HepG2 (cell line): ENCODE results near the gene GLIPR1L2. TPM values are rescaled to one million over a fixed set of nuclear protein-coding genes. Genes with fewer than 3 reads are reported as not detected.

Experiments
- ATAC-seq: fragments of 200-7000 bp; cut with Tn5 transposase; 3 replicates; pipeline ENCODE4 v1.9.1; 2020; ENCODE audit warnings: mild to moderate bottlenecking, moderate library complexity
- BruUV-seq: library from RNA; stranded (reverse); fragments of 400-500 nt; replicated peaks from 2 replicates; lab custom pipeline; 2021; lab: Mats Ljungman, UMichigan
- CTCF ChIA-PET: fragments of 300-600 bp; formaldehyde crosslinking; extraction: SDS; loops from one replicate; lab custom pipeline; 2021; ENCODE audit warnings: low total read pairs, inconsistent platforms, low intra/inter-chr PET ratio; lab: Yijun Ruan, JAX
- POLR2A ChIA-PET: fragments of 350-600 bp; sonication (Branson Sonifier 250); formaldehyde crosslinking; loops from one replicate; lab custom pipeline; 2020; ENCODE audit warnings: antibody characterized with exemption, inconsistent platforms; lab: Yijun Ruan, JAX
- DNase-seq: peaks from one replicate; pipeline ENCODE4 v3.0.0-alpha.2; 2015; ENCODE audit warnings: low spot score
- FAIRE-seq: peaks from 3 replicates; lab custom pipeline; 2011; peaks lifted over from hg19 to GRCh38; lab: Jason Lieb, UNC
- H2AFZ ChIP-seq: one replicate; pipeline ENCODE4 v1.6.1; 2011; ENCODE audit warnings: low read length, inconsistent platforms
- H3K27ac ChIP-seq: fragments of 300-600 bp; 3 replicates; pipeline ENCODE4 v1.8.0; 2011; ENCODE audit warnings: mixed run types, mild to moderate bottlenecking, mixed read lengths, low read length, inconsistent platforms; ENCODE audit not compliant: insufficient read depth; ENCODE audit errors: extremely low read length
- H3K27me3 ChIP-seq, 2 experiments: fragments of 200-600 bp in 1 of 2; 2 replicates in 1 of 2; 3 replicates in 1 of 2; pipeline versions ENCODE4 v1.6.0 to v1.8.0; 2011; ENCODE audit warnings: low read length in 2 of 2, mild to moderate bottlenecking in 2 of 2, moderate library complexity in 2 of 2, inconsistent platforms in 1 of 2; ENCODE audit not compliant: insufficient read depth in 2 of 2, control insufficient read depth in 1 of 2
- H3K36me3 ChIP-seq, 2 experiments: fragments of 200-600 bp in 1 of 2; replicated peaks in 1 of 2; 2 replicates in 1 of 2; 3 replicates in 1 of 2; pipeline versions ENCODE4 v1.5.1 to v1.8.0; 2011; ENCODE audit warnings: low read length in 2 of 2, inconsistent platforms in 1 of 2; ENCODE audit not compliant: insufficient read depth in 2 of 2, control insufficient read depth in 1 of 2
- H3K4me1 ChIP-seq: 2 replicates; pipeline ENCODE4 v1.5.1; 2012; ENCODE audit warnings: low read length, inconsistent platforms; ENCODE audit not compliant: insufficient read depth
- H3K4me2 ChIP-seq: 2 replicates; pipeline ENCODE4 v1.6.0; 2011; ENCODE audit warnings: low read depth, low read length, inconsistent platforms
- H3K4me3 ChIP-seq, 3 experiments: fragments of 200-600 bp in 1 of 3; sonication (generic), shearing (Covaris generic) in 1 of 3; replicated peaks in 1 of 3; 2 replicates each; pipeline ENCODE4 v1.5.1; 2011 to 2016; ENCODE audit warnings: low read length in 3 of 3, inconsistent platforms in 2 of 3, low read depth in 2 of 3, mild to moderate bottlenecking in 2 of 3, control low read depth in 1 of 3, mixed read lengths in 1 of 3; ENCODE audit not compliant: insufficient read depth in 1 of 3
- H3K79me2 ChIP-seq: one replicate; pipeline ENCODE4 v1.6.1; 2011; ENCODE audit warnings: low read length, inconsistent platforms; ENCODE audit not compliant: insufficient read depth
- H3K9ac ChIP-seq: 2 replicates; pipeline ENCODE4 v1.6.0; 2011; ENCODE audit warnings: mild to moderate bottlenecking, low read depth, low read length, inconsistent platforms; ENCODE audit not compliant: insufficient read depth
- H3K9me3 ChIP-seq: 2 replicates; pipeline ENCODE4 v1.5.1; 2012; ENCODE audit warnings: mild to moderate bottlenecking, low read length
- H4K20me1 ChIP-seq: 2 replicates; pipeline ENCODE4 v1.6.0; 2011; ENCODE audit warnings: inconsistent platforms, mild to moderate bottlenecking, low read length, moderate library complexity; ENCODE audit not compliant: insufficient read depth
- ARNT2 ChIP-seq: sonication (generic); formaldehyde crosslinking; IDR thresholded peaks from 2 replicates; pipeline ENCODE4 v1.8.0; 2022; ENCODE audit warnings: mild to moderate bottlenecking, low read depth, missing genetic modification reagents, moderate library complexity
- GATAD2A ChIP-seq: IDR thresholded peaks from 2 replicates; pipeline ENCODE4 v1.6.1; 2016
- NFAT5 ChIP-seq: sonication (generic); formaldehyde crosslinking; IDR thresholded peaks from 2 replicates; pipeline ENCODE4 v1.4.0; 2020; ENCODE audit warnings: missing genetic modification reagents
- PAXIP1 ChIP-seq: sonication (generic); formaldehyde crosslinking; conservative IDR thresholded peaks from 2 replicates; pipeline ENCODE4 v1.4.0; 2020; ENCODE audit warnings: mild to moderate bottlenecking, missing genetic modification reagents, moderate library complexity
- PCBP2 ChIP-seq: fragments of 200-400 bp; formaldehyde crosslinking; optimal IDR thresholded peaks from 2 replicates; pipeline ENCODE3; 2018; ENCODE audit warnings: low read length, low read depth; ENCODE audit not compliant: poor library complexity, severe bottlenecking
- XBP1 ChIP-seq: sonication (generic); formaldehyde crosslinking; IDR thresholded peaks from 2 replicates; pipeline ENCODE4 v1.5.0; 2020; ENCODE audit warnings: missing genetic modification reagents
- ZNF33A ChIP-seq: sonication (generic); formaldehyde crosslinking; IDR thresholded peaks from 2 replicates; pipeline ENCODE4 v1.5.1; 2020; ENCODE audit warnings: missing genetic modification reagents, mild to moderate bottlenecking, moderate library complexity, borderline replicate concordance
- ZNF547 ChIP-seq: sonication (generic); formaldehyde crosslinking; IDR thresholded peaks from 2 replicates; pipeline ENCODE4 v1.5.1; 2020; ENCODE audit warnings: mild to moderate bottlenecking, missing genetic modification reagents
- ZNF563 ChIP-seq: sonication (generic); formaldehyde crosslinking; IDR thresholded peaks from 2 replicates; pipeline ENCODE4 v1.8.0; 2022; ENCODE audit warnings: mild to moderate bottlenecking, moderate library complexity, missing genetic modification reagents
- WGBS: methylation state at CpG from one replicate; pipeline ENCODE4 v1.1.6; 2017; ENCODE audit warnings: low lambda C conversion rate; 5-methylcytosine and 5-hydroxymethylcytosine counted together
- in situ Hi-C: cut with HindIII; loops from 2 replicates; pipeline ENCODE4 v1.10.0; 2017; ENCODE audit warnings: low pct_unique_long_range_greater_than_20kb; ENCODE audit not compliant: extremely low pct_ligation_motif_present
- intact Hi-C: fragments of 100-400 bp; cut with micrococcal nuclease; formaldehyde crosslinking; loops from one replicate; pipeline ENCODE4 v1.10.0; 2022; ENCODE audit not compliant: unreplicated experiment
- polyA plus RNA-seq, 8 experiments: library from polyadenylated mRNA; depleted of rRNA in 3 of 8; stranded (reverse) in 7 of 8; unstranded in 1 of 8; fragments of >200 nt; fragmentation: Illumina TruSeq in 4 of 8; extraction: Trizol in 4 of 8; gene quantifications; 2 replicates each; pipeline versions ENCODE4 v1.2.1 to v1.2.3, GENCODE V29; 2011 to 2016; ENCODE audit warnings: low read depth in 4 of 8, missing spikeins in 1 of 8, mixed read lengths in 1 of 8; ENCODE audit not compliant: insufficient read depth in 1 of 8
- total RNA-seq, 5 experiments: library from RNA; depleted of rRNA; stranded (reverse); fragments of >200 nt; fragmentation: Illumina TruSeq; extraction: Trizol; gene quantifications; 2 replicates each; pipeline ENCODE4 v1.2.3, GENCODE V29; 2016; ENCODE audit warnings: low read depth in 1 of 5

Gene GLIPR1L2
- total and polyA plus RNA-seq, 2 of the 13 experiments (the other 11 are each of a cell fraction or from before 2014, with no cell fraction given): not detected

GRCh38 chr12:75354011-75354410 is 36.9 kb upstream of the GLIPR1L2 start (continued):
- TF ChIP-seq ZNF547 (no peak), ZNF33A (no peak)

- no peak for ATAC-seq
- H3K4me3 ChIP-seq: no peak overlapping the region
- FAIRE-seq: no peak
- no peaks in the 10 kb centered on the region for H3K27me3 ChIP-seq
- DNase-seq: no peak
- TF ChIP-seq XBP1 (CRISPR knock-in tag) (no peak), GATAD2A (CRISPR knock-in tag) (no peak), PCBP2 (no peak)
- CTCF ChIA-PET: no interaction called here
- no peaks in the 10 kb centered on the region for H3K36me3 ChIP-seq
- no peaks in the 10 kb centered on the region for H3K79me2 ChIP-seq
- H4K20me1 ChIP-seq: no peaks in the 10 kb centered on the region
- no peaks in the 10 kb centered on the region for H3K9me3 ChIP-seq
- H3K4me1 ChIP-seq: no peaks in the 10 kb centered on the region
- no peak overlapping the region for H3K4me2 ChIP-seq
- no peak overlapping the region for H3K9ac ChIP-seq
- intact Hi-C loops: no loop called here
- no peak overlapping the region for H2AFZ ChIP-seq
- BruUV-seq: no TSS peak
- POLR2A ChIA-PET: no interaction called here
- H3K27ac ChIP-seq: no peak overlapping the region
- in situ Hi-C loops: no loop called here
Measured at GRCh38 chr12:75360920-75361319, 30.0 kb upstream of the GLIPR1L2 start.

- ATAC-seq (no peak), FAIRE-seq (no peak), DNase-seq (no peak)
- intact Hi-C loops (no loop called here), in situ Hi-C loops (no loop called here)
- Histone ChIP-seq H3K36me3 (no peaks in the 10 kb centered on the region), H3K9ac (no peak overlapping the region), H3K4me3 (no peak overlapping the region), H3K27ac (no peak overlapping the region), H3K4me1 (no peaks in the 10 kb centered on the region), H2AFZ (no peak overlapping the region), H4K20me1 (no peaks in the 10 kb centered on the region), H3K79me2 (no peaks in the 10 kb centered on the region), H3K9me3 (no peaks in the 10 kb centered on the region), H3K4me2 (no peak overlapping the region), H3K27me3 (no peaks in the 10 kb centered on the region)
- CTCF ChIA-PET: no interaction called here
- POLR2A ChIA-PET: no interaction called here
- WGBS: 0% methylated on average over 1 of the region's 1 CpG
- BruUV-seq: no TSS peak
- TF ChIP-seq ZNF563 (CRISPR knock-in tag): no peak
- no peak for TF ChIP-seq NFAT5
- TF ChIP-seq ARNT2 (CRISPR knock-in tag): no peak
- no peak for TF ChIP-seq PAXIP1
Measured at GRCh38 chr12:75361408-75361807, 29.5 kb upstream of the GLIPR1L2 start.
